NCI-H2227 treated with DMSO at 0.1 percent for 48 hours (cell line): ENCODE measurements around the gene PCBD1.
"Not testable (repeated sequence)": the region's sequence is repeated elsewhere in the genome, so short reads cannot be mapped to it uniquely, and the experiment has no call there.

ENCODE experiments used
- DNase-seq: peaks from one replicate; lab custom pipeline; 2025; lab: John Stamatoyannopoulos, UW

The PCBD1 gene

GRCh38 chr10:70861495-70862197 lies 26.7 kb downstream of the PCBD1 start:
- not testable (repeated sequence) for DNase-seq

- DNase-seq = no peak
These were observed 29.6 kb downstream of the PCBD1 start for GRCh38 chr10:70858759-70859158.

DNA sequence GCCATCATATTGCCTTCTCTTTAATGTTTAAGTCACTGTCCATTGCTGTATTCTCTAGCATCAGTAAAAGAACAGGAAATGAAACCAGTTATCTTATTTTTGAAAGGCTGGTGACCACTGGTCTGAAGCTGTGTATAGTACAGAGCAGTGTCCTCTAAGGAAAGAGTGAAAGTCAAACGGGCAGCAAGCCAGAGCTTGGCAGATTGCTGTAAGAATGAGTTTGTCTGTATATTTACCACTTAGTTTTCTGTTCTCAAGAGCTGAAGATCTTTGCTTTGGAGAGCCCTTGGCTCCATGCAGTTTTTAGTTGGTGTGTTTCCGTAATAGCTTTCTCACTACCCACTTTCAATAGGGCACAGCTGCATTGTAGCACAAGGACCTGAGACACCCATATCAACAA lies 31.9 kb downstream of the PCBD1 start:
- no peak for DNase-seq

- DNase-seq = no peak
These were observed 34.9 kb downstream of the PCBD1 start for GRCh38 chr10:70853457-70853856.

GRCh38 chr10:70853038-70853437 lies 35.3 kb downstream of the PCBD1 start:
- no peak for DNase-seq

- DNase-seq = no peak
These were observed 36.5 kb downstream of the PCBD1 start for GRCh38 chr10:70851597-70852475.

GRCh38 chr10:70850097-70850496 lies 38.3 kb downstream of the PCBD1 start:
- DNase-seq = no peak

DNA sequence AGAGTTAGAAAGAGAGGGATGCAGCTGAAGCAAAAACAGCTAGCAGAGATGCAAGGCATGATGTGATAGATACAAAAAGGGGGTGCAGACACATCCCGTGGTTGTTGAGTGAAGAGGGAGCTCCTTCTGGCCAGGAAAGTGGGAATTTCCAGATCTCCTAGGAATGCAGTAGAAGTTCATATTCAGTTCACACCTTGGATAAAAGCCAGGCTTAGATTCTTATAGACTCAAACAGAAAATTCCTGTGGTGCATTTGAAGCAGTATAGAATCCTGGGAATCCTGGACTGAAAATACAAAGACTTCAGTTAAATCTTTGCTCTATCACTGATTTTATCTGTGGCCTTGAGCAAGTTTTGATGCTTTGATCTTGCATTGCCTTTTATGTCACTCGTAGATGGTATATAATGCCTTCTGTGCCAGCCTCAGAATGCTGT lies 38.8 kb downstream of the PCBD1 start:
- DNase-seq = no peak

- no peak for DNase-seq
These were observed 40.6 kb downstream of the PCBD1 start for GRCh38 chr10:70847659-70848360.

DNA sequence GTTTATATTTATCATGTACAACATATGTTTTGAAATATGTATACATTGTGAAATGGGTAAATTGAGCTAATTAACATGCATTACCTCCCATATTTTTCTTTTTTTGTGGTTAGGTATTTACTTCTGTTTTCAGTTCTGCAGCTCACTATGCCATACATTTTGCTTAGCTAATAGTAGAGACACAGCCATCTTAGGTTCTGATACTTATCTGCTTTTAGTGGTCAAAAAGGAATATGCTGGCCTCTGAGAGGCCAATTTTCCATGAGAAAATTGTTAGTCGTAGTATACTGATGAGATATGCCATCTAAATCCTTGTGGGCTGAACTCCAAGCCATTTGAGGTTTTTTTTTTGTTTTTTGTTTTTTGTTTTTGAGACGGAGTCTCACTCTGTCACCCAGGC lies 41.6 kb downstream of the PCBD1 start:
- no peak for DNase-seq

DNA sequence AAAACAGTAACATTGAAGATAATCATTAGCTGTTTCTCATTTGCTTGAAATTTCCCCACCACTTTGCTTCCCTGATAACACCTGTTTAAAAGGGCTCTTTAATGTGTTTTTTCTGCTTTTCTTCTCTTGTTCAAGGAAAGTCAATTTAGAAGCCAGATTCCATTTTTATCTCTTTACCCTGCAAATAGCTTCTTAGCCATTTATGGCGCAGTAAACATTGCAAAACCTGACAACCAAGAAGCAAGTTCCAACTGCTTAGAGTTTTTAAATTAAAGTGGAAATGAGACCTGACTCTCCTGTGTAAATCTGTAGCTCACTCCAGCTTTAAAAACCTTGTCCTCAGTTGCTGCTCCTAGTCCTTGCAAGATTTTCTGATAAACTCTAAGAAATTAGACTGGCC lies 42.5 kb downstream of the PCBD1 start:
- no peak for DNase-seq

- no peak for DNase-seq
These were observed 43.1 kb downstream of the PCBD1 start for GRCh38 chr10:70845256-70845655.

DNA sequence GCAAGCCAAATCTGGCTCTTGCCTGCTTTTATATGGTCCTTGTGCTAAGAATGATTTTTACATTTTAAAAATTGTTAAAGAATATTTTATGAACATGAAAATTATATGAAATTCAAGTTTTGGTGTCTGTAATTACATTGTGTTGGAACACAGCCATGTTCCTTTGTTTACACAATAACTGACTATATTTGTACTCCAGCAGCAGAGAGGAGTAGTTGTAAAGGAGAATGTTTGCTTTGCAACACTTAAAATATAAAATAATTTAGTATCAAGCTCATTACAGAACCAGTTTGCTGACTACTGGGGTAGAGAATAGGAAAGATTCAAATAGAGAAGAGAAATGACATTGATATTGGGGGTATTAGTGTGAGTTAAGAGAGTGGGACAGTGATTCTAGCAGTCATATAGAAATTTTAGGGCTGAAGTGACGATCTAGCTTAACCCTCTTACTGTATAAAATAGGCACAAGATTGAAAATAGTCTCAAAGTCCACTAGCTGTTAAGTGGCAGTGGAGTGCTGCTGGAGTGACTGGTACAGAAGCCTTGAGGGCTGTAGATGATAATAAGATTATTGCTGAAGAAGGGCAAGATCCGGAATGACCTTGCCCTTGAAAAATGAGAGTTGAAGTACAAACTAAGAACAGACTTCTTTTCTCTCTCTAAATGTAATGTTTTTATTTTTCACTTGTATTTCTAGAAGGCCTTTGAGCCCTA lies 44.4 kb downstream of the PCBD1 start:
- DNase-seq = no peak

DNA sequence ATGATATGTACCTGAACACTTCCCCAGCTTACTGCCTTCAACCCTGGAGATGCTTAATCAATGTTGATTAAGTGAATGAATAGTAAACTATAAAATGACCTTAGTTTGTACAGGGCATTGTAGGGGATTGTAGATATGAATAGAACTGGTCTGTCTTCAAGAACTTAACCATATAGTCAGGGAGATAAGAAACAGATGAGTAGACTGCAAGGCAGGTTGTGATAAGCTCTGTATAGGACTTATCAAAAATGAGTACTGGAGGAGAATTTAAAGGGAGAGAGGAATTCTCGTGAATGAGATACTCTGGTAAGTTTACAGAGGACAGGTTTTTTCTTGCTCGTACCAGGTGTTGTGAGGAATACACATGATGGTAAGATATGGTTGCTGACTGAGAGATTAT lies 45.0 kb downstream of the PCBD1 start:
- no peak for DNase-seq

- DNase-seq = no peak
These were observed 47.5 kb downstream of the PCBD1 start for GRCh38 chr10:70840836-70841235.

- DNase-seq = no peak
These were observed 50.0 kb downstream of the PCBD1 start for GRCh38 chr10:70838270-70838805.

GRCh38 chr10:70837660-70838059 lies 50.7 kb downstream of the PCBD1 start:
- no peak for DNase-seq

DNA sequence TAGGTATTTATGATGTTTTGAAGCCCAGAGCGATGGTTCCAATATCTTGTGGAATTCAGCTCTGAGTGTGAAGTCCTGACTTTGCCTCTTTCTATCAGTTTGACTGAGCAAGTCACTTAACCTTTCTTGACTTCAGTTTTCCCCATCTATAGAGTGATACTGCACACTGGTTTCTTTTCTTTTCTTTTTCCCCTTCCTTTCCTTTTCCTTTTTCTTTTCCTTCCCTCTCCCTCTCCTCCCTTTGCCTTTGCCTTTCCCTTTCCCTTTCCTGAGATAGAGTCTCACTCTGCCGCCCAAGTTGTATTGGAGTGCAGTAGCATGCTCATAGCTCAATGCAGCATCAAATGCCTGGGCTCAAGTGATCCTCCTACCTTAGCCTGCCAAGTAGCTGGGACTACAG lies 52.0 kb downstream of the PCBD1 start:
- no peak for DNase-seq

DNA sequence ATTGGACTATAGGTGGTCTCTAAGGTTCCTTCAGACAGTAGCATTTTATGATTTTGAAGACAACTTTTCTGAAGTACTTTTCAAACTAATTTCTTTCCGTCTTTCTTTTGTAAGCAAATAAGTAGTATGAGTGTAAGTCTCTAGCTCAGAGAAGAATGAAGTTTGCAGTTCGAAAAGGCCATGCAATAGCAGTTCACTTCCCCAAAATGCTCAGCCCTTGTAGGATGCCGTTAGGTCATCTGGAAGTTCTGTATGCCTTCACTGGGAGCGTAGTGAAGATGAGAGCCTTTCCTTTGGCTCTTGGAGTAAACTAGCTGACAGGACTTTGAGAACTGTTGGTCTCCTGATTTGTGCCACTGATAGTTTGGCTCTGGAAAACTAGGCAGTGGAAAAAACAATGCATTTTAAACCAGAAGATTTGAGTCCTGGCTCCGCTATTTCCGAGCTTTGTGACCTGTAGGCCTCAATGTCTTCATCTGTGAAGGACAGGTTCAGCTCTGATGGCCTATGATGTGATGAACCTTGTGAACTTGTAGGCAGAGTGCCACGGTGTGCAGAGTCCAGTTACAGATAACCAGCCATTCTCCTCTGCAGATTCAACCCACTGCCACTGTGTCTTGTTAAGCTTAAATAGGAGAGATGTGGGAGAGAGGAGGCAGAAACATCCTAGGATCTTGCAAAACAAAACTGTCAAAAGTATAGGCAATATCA lies 53.8 kb downstream of the PCBD1 start:
- DNase-seq = no peak

DNA sequence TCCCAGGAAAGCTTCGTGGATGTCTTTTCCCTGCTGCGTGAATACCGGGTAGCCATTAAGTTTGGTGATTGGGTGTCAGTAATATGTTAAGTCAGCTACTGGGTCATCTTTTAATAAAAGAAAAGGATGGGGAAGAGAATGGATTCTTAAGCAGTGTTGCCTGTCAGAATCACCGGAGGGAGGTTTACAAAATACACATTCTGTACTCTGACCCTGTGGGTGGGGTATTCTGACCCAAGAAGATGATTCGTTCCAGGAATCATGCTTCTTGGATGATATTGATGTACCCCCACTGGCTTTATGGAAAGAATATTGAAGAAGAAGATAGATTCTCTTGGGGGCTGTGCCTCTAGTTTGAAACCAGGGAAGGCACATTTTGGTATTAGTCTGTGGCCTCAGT lies 54.3 kb downstream of the PCBD1 start:
- DNase-seq = no peak

- DNase-seq = no peak
These were observed 54.8 kb downstream of the PCBD1 start for GRCh38 chr10:70833601-70834000.
